VCaP (cell line): Measurements from ENCODE around the gene PLXNB3.
A peak's percentile ranks its signal among the peaks of the same experiment; 100 is the strongest.

Experiments used
- H3K27ac ChIP-seq: fragments of 450-650 bp; 2 replicates; pipeline ENCODE4 v1.5.1; 2017
- CTCF ChIP-seq: fragments of 450-650 bp; conservative IDR thresholded peaks from 2 replicates; pipeline ENCODE4 v1.5.1; 2017; ENCODE audit warnings: mild to moderate bottlenecking, moderate library complexity

The PLXNB3 gene

GRCh38 chrX:153776611-153777045 is 12.6 kb downstream of the PLXNB3 start:
- no peak overlapping the region for H3K27ac ChIP-seq
- no peak for TF ChIP-seq CTCF

GRCh38 chrX:153777261-153778090 is 13.4 kb downstream of the PLXNB3 start:
- no peak for TF ChIP-seq CTCF

GRCh38 chrX:153778181-153778580 is 14.1 kb downstream of the PLXNB3 start:
- no peak overlapping the region for H3K27ac ChIP-seq
- no peak for TF ChIP-seq CTCF

More at GRCh38 chrX:153777261-153778090, 13.4 kb downstream of the PLXNB3 start:
- H3K27ac ChIP-seq, result no peak overlapping the region

GRCh38 chrX:153778684-153779101 is 14.6 kb downstream of the PLXNB3 start:
- TF ChIP-seq CTCF, result peak; percentile 61

GRCh38 chrX:153779891-153780677 is 16.0 kb downstream of the PLXNB3 start:
- H3K27ac ChIP-seq, result no peak overlapping the region
- no peak for TF ChIP-seq CTCF

More at GRCh38 chrX:153778684-153779101, 14.6 kb downstream of the PLXNB3 start:
- H3K27ac ChIP-seq, result no peak overlapping the region

- no peak for TF ChIP-seq CTCF
- no peak within 1 kb of the TSS for H3K27ac ChIP-seq
Observed at GRCh38 chrX:153780678-153781427, 16.8 kb downstream of the PLXNB3 start, which contains the start of gene SRPK3. TSS of gene SRPK3 (plus strand) at chrX:153781041. CDS start at chrX:153781087, 46 bp downstream.
